GM23248 (cell line): Measurements from ENCODE around the gene RBMS1. TPM values are rescaled to one million over a fixed set of nuclear protein-coding genes. Genes with fewer than 3 reads are reported as not detected.

ENCODE experiments used
- DNase-seq: peaks from one replicate; pipeline ENCODE4 v3.0.0-alpha.2; 2015
- H2AFZ ChIP-seq: fragments of 200-600 bp; sonication (generic); 2 replicates; pipeline ENCODE4 v1.6.1; 2016; ENCODE audit warnings: antibody characterized with exemption
- H3F3A ChIP-seq: fragments of 200-600 bp; sonication (generic); 2 replicates; pipeline ENCODE4 v1.6.1; 2016; ENCODE audit warnings: mild to moderate bottlenecking, antibody characterized with exemption, mixed run types; ENCODE audit not compliant: insufficient read depth
- H3K27ac ChIP-seq: fragments of 200-600 bp; sonication (generic); 2 replicates; pipeline ENCODE4 v1.5.1; 2016; ENCODE audit warnings: mild to moderate bottlenecking
- H3K27me3 ChIP-seq: fragments of 200-600 bp; sonication (generic); replicated peaks from 2 replicates; pipeline ENCODE4 v1.6.1; 2016; ENCODE audit warnings: mild to moderate bottlenecking; ENCODE audit not compliant: insufficient read depth
- H3K36me3 ChIP-seq: fragments of 200-600 bp; sonication (generic); 2 replicates; pipeline ENCODE4 v1.6.1; 2016; ENCODE audit warnings: low read depth, mild to moderate bottlenecking
- H3K4me1 ChIP-seq: fragments of 200-600 bp; sonication (generic); 2 replicates; pipeline ENCODE4 v1.6.1; 2016; ENCODE audit warnings: mild to moderate bottlenecking; ENCODE audit not compliant: insufficient read depth
- H3K4me2 ChIP-seq: fragments of 200-600 bp; sonication (generic); one replicate; pipeline ENCODE4 v1.6.1; 2016; ENCODE audit warnings: mild to moderate bottlenecking; ENCODE audit not compliant: unreplicated experiment
- H3K4me3 ChIP-seq: fragments of 200-600 bp; sonication (generic); 2 replicates; pipeline ENCODE4 v1.5.1; 2016; ENCODE audit warnings: mild to moderate bottlenecking
- H3K79me2 ChIP-seq: fragments of 200-600 bp; sonication (generic); 2 replicates; pipeline ENCODE4 v1.6.1; 2016; ENCODE audit warnings: mild to moderate bottlenecking; ENCODE audit not compliant: insufficient read depth
- H3K9ac ChIP-seq: fragments of 200-600 bp; sonication (generic); 2 replicates; pipeline ENCODE4 v1.6.1; 2016; ENCODE audit warnings: mild to moderate bottlenecking
- H3K9me2 ChIP-seq: fragments of 200-600 bp; sonication (generic); 2 replicates; pipeline ENCODE4 v1.6.1; 2016; ENCODE audit warnings: mixed run types, mild to moderate bottlenecking, moderate library complexity; ENCODE audit not compliant: insufficient read depth
- H3K9me3 ChIP-seq: fragments of 200-600 bp; sonication (generic); one replicate; pipeline ENCODE4 v1.6.1; 2017; ENCODE audit warnings: low read depth
- H4K20me1 ChIP-seq: fragments of 200-600 bp; sonication (generic); 2 replicates; pipeline ENCODE4 v1.6.0; 2016; ENCODE audit not compliant: insufficient read depth
- EZH2 ChIP-seq: fragments of 200-600 bp; sonication (generic); IDR thresholded peaks from 2 replicates; pipeline ENCODE4 v1.6.1; 2018; ENCODE audit warnings: antibody characterized with exemption, mild to moderate bottlenecking; ENCODE audit not compliant: insufficient read depth, poor library complexity, severe bottlenecking
- EZH2phosphoT487 ChIP-seq: fragments of 200-600 bp; sonication (generic); IDR thresholded peaks from 2 replicates; pipeline ENCODE4 v1.6.1; 2018; ENCODE audit warnings: antibody characterized with exemption, moderate library complexity, mild to moderate bottlenecking, low read depth; ENCODE audit not compliant: insufficient read depth
- WGBS, 2 experiments: methylation state at CpG; one replicate each; pipeline ENCODE4 v1.1.6; 2015 to 2017; ENCODE audit warnings: low lambda C conversion rate in 2 of 2, low coverage in 1 of 2; ENCODE audit errors: missing lambda C conversion rate in 2 of 2; 5-methylcytosine and 5-hydroxymethylcytosine counted together
- in situ Hi-C: fragments of 300-500 bp; cut with MboI; formaldehyde crosslinking; loops from 2 replicates; pipeline ENCODE4 v1.15.0; 2020
- polyA plus RNA-seq: library from polyadenylated mRNA; unstranded; fragments of >200 nt; fragmentation: Nextera tagmentation; extraction: Ambion mirVana; gene quantifications from 2 replicates; pipeline ENCODE4 v1.2.1, GENCODE V29; 2016
- total RNA-seq: library from RNA; depleted of rRNA; stranded (reverse); fragments of >200 nt; shearing (Covaris generic); gene quantifications from 2 replicates; pipeline ENCODE4 v1.2.3, GENCODE V29; 2014

RBMS1 gene
- total and polyA plus RNA-seq, 2 experiments from 2014 or later = 72.3 to 91.7 TPM

- peak overlapping the region; percentile 54 for H3K27ac ChIP-seq
These were observed 141.1 kb downstream of the RBMS1 start for GRCh38 chr2:160352500-160352899.

GRCh38 chr2:160351956-160352355, 141.7 kb downstream of the RBMS1 start:
- 21 to 33% methylated on average over 4 of the region's 4 CpGs for WGBS, 2 experiments
- Histone ChIP-seq H2AFZ (no peak overlapping the region), H4K20me1 (peaks cover 35% of the 10 kb centered on the region), H3K27ac (peak overlapping the region; percentile 54), H3K9me3 (no peaks in the 10 kb centered on the region), H3K4me2 (peak overlapping the region; percentile 36), H3K79me2 (peaks cover 100% of the 10 kb centered on the region), H3K4me1 (peaks cover 73% of the 10 kb centered on the region), H3K4me3 (no peak overlapping the region), H3K27me3 (no peaks in the 10 kb centered on the region), H3K9ac (peak overlapping the region; percentile 3; the same call in 1 of the 2 replicates), H3F3A (peaks cover 89% of the 10 kb centered on the region), H3K36me3 (peaks cover 18% of the 10 kb centered on the region; the same call in 1 of the 2 replicates), H3K9me2 (no peaks in the 10 kb centered on the region)
- in situ Hi-C loops = no loop called here
- DNase-seq = peak; percentile 87
- TF ChIP-seq EZH2 (no peak), EZH2phosphoT487 (no peak)

More at GRCh38 chr2:160352500-160352899, 141.1 kb downstream of the RBMS1 start:
- WGBS, 2 experiments = 70 to 78% methylated on average over 5 of the region's 5 CpGs
- Histone ChIP-seq H3K4me1 (peaks cover 73% of the 10 kb centered on the region), H3K9me3 (no peaks in the 10 kb centered on the region), H3F3A (peaks cover 89% of the 10 kb centered on the region), H3K4me2 (peak overlapping the region; percentile 19), H3K9me2 (no peaks in the 10 kb centered on the region), H3K79me2 (peaks cover 100% of the 10 kb centered on the region), H3K36me3 (peaks cover 18% of the 10 kb centered on the region; the same call in 1 of the 2 replicates), H3K27me3 (no peaks in the 10 kb centered on the region), H4K20me1 (peaks cover 38% of the 10 kb centered on the region), H2AFZ (no peak overlapping the region), H3K4me3 (no peak overlapping the region), H3K9ac (no peak overlapping the region)
- TF ChIP-seq EZH2 = no peak
- TF ChIP-seq EZH2phosphoT487 = no peak
- in situ Hi-C loops = no loop called here
- DNase-seq = peak; percentile 42

GRCh38 chr2:160349306-160349705, 144.3 kb downstream of the RBMS1 start:
- peaks cover 82% of the 10 kb centered on the region for H3K4me1 ChIP-seq
- no peak overlapping the region for H2AFZ ChIP-seq
- H3K27me3 ChIP-seq = no peaks in the 10 kb centered on the region
- in situ Hi-C loops = no loop called here
- peak overlapping the region; percentile 35 for H3K27ac ChIP-seq
- no peak for TF ChIP-seq EZH2
- WGBS, 2 experiments = 98 to 100% methylated on average over 2 of the region's 2 CpGs
- peaks cover 93% of the 10 kb centered on the region for H3F3A ChIP-seq
- no peaks in the 10 kb centered on the region for H3K9me3 ChIP-seq
- H4K20me1 ChIP-seq = peaks cover 38% of the 10 kb centered on the region
- no peak overlapping the region for H3K4me3 ChIP-seq
- H3K36me3 ChIP-seq = 0 out of 2 replicates have a peak, but pooled peaks cover 6% of the 10 kb centered on the region
- DNase-seq = peak; percentile 51
- H3K4me2 ChIP-seq = no peak overlapping the region
- H3K9ac ChIP-seq = no peak overlapping the region
- no peaks in the 10 kb centered on the region for H3K9me2 ChIP-seq
- peaks cover 100% of the 10 kb centered on the region for H3K79me2 ChIP-seq

- no peak overlapping the region for H2AFZ ChIP-seq
- H3K4me2 ChIP-seq = no peak overlapping the region
- no peaks in the 10 kb centered on the region for H3K27me3 ChIP-seq
- peaks cover 91% of the 10 kb centered on the region for H3F3A ChIP-seq
- peak overlapping the region; percentile 14; the same call in 1 of the 2 replicates for H3K27ac ChIP-seq
- in situ Hi-C loops = no loop called here
- H3K36me3 ChIP-seq = 0 out of 2 replicates have a peak, but pooled peaks cover 7% of the 10 kb centered on the region
- H4K20me1 ChIP-seq = peaks cover 35% of the 10 kb centered on the region
- H3K9me2 ChIP-seq = no peaks in the 10 kb centered on the region
- H3K79me2 ChIP-seq = peaks cover 100% of the 10 kb centered on the region
- H3K4me3 ChIP-seq = no peak overlapping the region
- TF ChIP-seq EZH2 (no peak), EZH2phosphoT487 (no peak)
- WGBS, 2 experiments = 100% methylated on average over 1 of the region's 1 CpG
- DNase-seq = no peak
- H3K4me1 ChIP-seq = peaks cover 67% of the 10 kb centered on the region
- no peak overlapping the region for H3K9ac ChIP-seq
- no peaks in the 10 kb centered on the region for H3K9me3 ChIP-seq
These were observed 146.2 kb downstream of the RBMS1 start for GRCh38 chr2:160347269-160347863.
